HS-27A (cell line): ENCODE measurements around the gene ZNF566.

Experiments
- DNase-seq: peaks from one replicate; pipeline ENCODE4 v3.0.0-alpha.2; 2012; ENCODE audit warnings: low read depth, missing footprints

The ZNF566 gene

DNA sequence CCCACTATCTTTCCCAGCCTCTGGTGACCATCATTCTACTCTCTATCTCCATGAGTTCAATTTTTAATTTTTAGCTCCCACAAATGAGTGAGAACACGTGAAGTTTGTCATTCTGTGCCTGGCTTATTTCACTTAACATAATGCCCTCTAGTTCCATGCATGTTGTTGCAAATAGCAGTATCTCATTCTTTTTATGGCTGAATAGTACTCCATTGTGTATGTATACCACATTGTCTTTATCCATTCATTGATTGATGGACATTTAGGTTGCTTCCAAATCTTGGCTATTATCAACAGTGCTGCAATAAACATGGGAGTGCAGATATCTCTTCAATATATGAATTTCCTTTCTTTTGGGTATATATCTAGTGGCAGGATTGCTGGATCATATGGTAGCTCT, 48.0 kb downstream of the ZNF566 start:
- DNase-seq: no peak

DNA sequence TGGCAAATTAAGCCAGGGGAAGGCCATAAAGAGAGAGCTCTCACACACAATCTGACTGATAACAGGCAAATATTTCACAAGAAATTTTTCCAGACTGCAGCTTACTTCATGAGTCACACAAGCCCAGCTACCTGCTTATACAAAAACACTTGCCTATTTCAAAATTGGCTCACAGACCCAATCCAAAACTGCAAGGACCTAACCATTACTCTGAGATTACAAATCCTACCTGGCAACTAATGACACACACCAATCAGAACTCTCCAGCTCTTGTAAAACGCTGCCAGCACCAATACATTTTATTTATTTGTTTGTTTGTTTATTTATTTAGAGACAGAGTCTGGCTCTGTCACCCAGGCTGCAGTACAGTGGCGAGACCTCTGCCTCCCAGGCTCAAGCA, 52.8 kb downstream of the ZNF566 start:
- DNase-seq: no peak

DNA sequence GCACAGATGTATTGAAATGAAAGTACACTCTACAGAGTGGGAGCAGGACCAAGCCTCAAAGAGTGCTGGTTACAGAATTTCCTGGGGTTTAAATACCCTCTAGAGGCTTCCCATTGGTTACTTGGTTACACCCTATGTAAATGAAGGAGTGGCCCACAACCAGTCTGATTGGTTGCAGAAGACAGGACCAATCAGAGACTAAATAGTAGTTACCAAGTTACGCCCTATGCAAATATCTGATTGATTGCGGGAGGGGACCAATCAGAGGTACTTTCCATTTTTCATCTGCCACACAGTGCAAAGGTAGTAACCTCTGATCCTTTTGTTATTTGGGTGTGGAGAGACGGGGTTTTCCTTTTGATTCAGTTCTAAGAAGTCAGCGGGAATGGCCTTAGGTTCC, 65.4 kb downstream of the ZNF566 start:
- DNase-seq: no peak

DNA sequence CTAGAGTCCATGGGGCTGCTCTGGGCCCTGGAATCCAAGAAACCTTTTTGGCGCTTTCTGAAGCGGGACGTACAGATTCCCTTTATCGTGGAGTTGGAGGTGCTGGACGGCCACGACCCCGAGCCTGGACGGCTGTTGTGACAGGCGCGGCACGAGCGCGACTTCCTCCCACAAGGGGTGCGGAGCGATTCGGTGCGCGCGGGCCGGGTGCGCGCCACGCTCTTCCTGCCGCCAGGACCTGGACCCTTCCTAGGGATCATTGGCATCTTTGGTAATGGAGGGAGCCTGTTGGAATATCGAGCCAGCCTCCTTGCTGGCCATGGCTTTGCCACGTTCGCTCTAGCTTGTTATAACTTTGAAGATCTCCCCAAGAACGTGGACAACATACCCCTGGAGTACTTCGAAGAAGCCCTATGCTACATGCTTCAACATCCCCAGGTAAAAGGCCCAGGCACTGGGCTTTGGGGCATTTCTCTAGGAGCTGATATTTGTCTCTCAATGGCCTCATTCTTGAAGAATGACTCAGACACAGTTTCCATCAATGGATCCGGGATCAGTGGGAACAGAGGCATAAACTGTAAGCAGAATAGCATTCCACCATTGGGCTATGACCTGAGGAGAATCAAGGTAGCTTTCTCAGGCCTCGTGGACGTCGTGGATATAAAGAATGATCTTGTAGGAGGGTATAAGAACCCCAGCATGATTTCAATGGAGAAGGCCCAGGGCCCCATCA, 67.4 kb downstream of the ZNF566 start:
- DNase-seq: no peak

DNA sequence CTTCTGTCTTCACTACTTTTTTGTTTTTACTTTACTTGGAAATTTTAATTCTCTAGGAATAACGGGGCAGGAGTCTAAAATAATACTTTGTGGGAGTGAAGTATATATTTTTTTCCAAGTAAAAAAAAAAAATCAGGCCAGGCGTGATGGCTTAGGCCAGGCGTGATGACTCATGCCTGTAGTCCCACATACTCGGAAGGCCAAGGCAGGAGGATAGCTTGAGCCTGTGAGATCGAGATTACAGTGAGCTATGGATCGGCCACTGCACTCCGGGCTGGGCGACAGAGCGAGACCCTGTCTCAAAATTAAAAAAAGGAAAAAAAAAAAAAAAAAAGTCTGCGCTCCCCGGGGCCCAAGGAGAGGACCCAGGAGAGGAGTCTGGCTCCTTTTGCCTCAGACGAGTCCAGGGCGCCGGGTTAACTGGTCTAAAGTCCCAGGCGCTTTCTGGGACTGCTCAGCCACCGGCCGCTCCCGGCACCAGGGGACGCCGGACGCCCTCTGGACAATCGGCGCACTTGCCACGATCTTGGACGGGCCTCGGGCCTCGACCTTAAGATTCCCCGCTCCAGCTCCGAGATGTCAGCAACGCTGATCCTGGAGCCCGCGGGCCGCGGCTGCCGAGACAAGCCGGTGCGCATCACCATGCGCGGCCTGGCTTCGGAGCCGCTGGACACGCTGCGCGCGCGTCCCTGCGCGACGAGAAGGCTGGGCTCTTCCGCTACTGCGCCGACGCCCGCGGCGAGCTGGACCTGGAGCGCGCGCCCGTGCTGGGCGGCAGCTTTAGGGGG, 68.2 kb downstream of the ZNF566 start:
- DNase-seq: no peak

DNA sequence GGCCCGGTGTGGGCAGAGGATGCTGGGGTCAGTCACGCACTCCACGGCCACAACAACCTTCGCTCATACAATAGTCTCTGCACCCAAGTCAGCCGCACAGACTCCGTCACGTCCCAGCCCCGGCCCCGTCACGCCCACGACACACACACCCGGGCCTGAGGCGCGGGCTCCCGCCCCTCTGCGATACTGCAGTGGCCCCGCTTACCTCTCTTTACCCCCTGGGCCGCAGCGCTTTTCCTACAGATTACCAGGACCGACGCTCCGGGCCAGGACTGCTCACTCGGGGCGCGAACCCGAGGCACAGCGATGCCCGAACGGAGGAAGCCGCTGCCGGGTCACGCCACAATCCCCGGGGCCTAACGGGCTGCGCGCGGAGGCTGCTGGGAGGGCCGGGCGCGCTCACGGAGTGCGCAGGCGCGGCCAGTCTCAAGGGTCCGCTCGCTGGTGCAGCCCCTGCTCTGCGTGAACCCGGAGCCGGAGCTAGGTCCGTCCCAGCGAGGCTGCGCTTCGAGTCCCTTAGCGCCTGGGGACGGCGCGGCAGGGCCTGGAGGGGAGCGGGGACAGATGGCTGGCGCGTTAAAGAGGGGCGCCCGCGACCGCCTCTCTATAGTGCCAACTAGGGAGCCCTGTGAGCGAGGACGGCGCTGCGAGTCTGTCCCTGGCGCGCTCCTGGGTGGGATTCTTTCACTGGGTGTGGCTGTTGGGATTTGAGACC, 70.9 kb downstream of the ZNF566 start, which contains the start of gene ZFP82:
TSS of gene ZFP82 (minus strand) at position 358 of the 715 bp plus-strand sequence. CDS start 8,855 bp downstream, outside the sequence.
- peak; percentile 77 for DNase-seq

DNA sequence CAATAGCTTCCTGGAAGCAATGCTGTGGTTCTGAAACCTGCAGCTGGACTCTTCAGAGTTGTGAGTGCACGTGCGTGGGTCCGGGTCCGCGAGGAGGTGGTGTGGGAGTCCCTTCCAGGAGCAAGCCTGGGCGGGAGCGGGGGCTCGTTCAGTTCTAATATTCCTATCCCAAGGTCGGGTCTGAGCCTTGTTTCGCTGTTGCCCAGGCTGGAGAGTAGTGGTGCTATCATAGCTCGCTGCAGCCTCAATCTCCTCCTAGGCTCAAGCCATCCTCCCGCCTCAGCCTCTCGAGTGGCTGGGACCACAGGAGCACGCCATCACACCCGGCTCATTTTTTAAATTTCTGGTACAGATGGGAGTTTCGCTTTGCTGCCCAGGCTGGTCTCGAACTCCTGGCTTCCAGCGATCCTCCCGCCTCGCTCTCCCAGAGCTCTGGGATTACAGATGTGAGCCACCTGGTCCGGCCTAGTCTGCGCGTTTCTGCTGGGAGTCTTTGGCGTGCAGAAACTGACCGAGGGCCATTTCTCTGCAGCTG, 71.5 kb downstream of the ZNF566 start:
- DNase-seq: no peak

DNA sequence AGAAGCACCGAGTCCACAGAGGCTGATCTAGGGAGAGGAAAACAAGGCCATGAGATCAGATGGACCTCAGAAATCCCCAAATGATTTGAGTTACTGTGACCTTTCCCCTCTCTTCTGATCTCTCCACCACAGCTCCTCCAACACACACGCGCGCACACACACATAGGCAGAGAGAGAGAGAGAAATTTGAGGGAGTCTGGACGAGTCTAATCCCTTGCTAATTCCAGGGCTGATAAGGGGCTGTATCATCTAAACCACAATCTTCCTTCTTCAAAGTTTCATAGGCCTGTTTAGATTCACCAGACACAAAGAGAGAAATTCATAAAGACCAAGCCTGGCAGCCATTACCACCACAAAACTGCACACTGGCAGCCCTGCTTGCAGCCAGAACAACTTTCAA, 79.5 kb downstream of the ZNF566 start:
- no peak for DNase-seq

DNA sequence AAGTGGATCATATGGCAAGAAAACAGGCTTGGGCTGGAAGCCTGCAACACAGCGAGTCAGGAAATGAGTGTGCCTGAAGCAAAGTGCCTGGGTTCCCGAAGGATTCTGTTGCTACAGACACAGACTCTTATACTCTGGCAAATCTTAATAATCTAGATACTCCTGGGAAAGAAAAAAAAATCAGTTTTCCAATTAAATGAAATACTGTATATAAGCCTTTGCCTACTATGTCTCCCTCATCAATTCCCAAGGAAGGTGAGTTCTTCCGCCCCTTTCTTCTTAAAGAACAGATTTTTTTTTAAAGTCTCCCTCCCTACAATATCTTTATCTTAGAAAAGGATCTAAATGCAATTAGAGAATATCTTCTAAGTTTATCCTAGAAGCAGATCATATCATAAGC, 81.3 kb downstream of the ZNF566 start:
- no peak for DNase-seq

DNA sequence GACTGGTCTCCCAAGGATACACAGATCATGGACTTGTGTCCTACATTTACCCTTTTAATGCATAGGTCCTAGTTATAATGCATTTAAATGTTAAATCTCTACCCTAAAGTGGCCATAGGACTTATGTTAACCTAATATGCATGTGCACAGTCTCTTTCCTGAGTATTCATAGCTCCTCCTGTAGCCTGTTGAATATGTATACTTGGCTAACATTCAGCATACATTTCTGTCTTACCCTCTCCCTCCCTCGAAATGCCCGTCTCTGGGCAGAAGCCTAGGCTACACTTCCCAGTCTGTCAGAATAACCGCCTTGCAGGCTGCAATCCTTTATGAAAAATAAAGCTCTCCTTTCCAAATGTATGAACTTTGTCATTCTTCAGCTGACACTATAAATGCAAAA, 84.9 kb downstream of the ZNF566 start:
- DNase-seq: no peak

DNA sequence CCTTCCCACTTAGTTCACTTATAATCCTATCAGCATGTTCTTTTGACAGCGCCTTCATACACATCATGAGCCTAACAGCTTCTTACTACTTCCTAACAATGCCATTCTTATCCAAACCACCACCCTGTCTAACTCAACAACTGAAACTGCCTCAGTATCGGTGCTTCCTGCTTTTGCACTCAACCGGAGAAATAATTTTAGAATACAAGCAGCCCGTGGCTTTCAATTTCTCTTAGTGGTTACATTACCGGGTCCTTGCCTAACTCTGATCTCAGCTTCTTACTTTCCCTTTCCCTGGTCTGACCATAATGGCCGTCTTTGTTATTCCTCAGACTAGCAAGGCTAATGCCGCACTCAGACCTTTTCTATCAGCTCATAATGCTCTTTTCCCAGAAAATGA, 87.9 kb downstream of the ZNF566 start:
- no peak for DNase-seq

DNA sequence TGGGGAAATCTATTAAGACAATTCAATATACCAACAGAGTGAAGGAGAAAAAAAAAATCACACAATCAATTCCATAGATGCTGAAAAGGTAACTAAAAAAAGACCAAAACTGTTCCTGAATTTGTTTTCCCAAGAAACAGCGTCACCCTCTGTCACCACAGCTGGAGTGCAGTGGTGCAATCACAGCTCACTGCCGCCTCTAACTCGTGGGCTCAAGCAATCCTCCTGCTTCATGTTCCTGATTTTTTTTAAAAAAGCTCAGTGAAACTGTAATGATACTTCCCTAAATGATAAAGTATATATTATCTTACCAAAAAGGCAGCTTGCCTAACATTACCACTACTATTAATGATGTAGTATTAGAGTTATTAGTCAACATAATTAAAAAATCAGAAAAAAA, 90.8 kb downstream of the ZNF566 start:
- DNase-seq: no peak
